ENCODE measurements around the gene SLC16A7.

SLC16A7 gene

DNA sequence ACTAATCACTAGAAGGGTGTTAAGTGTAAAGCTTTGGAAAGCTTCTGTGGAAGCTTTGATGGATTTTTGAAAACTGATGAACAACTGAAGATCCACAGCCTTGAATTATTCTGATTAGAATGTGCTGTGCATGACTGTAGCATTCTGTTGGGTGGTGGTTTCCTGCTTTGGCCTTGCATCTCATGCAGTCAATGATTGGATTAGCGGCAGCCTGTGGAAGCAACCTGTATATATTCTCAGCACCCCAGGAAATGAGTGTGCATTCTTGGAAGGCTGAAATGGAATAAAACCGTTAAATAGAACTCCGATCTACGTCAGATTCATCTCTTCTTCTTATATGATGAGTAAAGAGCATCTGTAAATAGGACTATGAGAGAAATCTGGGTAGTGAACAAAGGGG, 120.2 kb downstream of the SLC16A7 start:
- Histone ChIP-seq H3K27ac (ENCODE audit: low read length) (no peak overlapping the region), H3K4me3 (ENCODE audit: low read length) (no peak overlapping the region), H3K36me3 (ENCODE audit: control insufficient read depth, low read depth, low read length) (no peaks in the 10 kb centered on the region), H3K4me1 (ENCODE audit: control insufficient read depth, low read depth, low read length) (no peaks in the 10 kb centered on the region), H3K27me3 (ENCODE audit: control insufficient read depth, insufficient read depth, low read length) (no peaks in the 10 kb centered on the region), H3K9ac (ENCODE audit: low read length) (no peak overlapping the region), H3K9me3 (ENCODE audit: control insufficient read depth, low read depth, low read length) (no peaks in the 10 kb centered on the region)

DNA sequence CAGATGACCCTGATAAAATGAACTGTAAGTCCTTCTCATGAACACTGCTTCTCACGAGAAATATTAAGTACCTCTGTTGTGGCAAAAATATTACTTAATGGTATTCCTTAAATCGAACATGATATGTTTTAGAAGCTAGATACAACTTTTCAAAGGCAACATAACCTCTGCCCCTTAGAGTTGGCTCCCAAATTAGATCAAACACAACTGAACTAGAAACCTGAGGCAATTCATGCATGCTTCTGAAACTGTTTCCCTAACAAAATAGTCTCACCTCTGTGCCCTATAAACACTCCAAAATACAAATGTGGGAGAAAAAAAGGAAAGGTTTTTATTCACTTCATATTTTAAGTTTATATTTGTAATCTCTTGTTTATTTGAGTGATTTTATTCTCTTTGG, 121.6 kb downstream of the SLC16A7 start:
- Histone ChIP-seq H3K9ac (ENCODE audit: low read length) (no peak overlapping the region), H3K4me3 (ENCODE audit: low read length) (no peak overlapping the region), H3K27ac (ENCODE audit: low read length) (no peak overlapping the region), H3K4me1 (ENCODE audit: control insufficient read depth, low read depth, low read length) (no peaks in the 10 kb centered on the region), H3K9me3 (ENCODE audit: control insufficient read depth, low read depth, low read length) (no peaks in the 10 kb centered on the region), H3K27me3 (ENCODE audit: control insufficient read depth, insufficient read depth, low read length) (no peaks in the 10 kb centered on the region), H3K36me3 (ENCODE audit: control insufficient read depth, low read depth, low read length) (no peaks in the 10 kb centered on the region)

DNA sequence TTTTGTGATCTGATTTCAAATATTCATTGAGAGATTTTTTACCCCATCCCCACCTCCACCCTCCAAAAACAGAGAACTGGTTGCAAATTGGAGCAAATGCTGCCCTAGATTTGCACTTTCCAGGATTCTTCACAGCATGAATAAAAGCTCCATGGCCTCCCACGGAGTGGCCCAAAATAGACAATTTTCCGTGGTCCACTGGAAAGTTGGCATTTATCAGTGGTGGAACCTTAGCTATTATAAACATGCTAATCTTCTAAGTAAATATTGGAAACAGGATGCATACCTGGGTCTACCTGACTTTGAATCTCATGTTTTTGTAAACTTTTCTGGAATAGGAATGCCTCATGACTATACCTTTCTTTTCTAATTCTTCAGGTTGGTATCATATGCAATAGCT, 123.9 kb downstream of the SLC16A7 start:
- Histone ChIP-seq H3K4me1 (ENCODE audit: control insufficient read depth, low read depth, low read length) (no peaks in the 10 kb centered on the region), H3K36me3 (ENCODE audit: control insufficient read depth, low read depth, low read length) (no peaks in the 10 kb centered on the region), H3K9ac (ENCODE audit: low read length) (no peak overlapping the region), H3K27ac (ENCODE audit: low read length) (no peak overlapping the region), H3K4me3 (ENCODE audit: low read length) (no peak overlapping the region), H3K9me3 (ENCODE audit: control insufficient read depth, low read depth, low read length) (no peaks in the 10 kb centered on the region), H3K27me3 (ENCODE audit: control insufficient read depth, insufficient read depth, low read length) (no peaks in the 10 kb centered on the region)

DNA sequence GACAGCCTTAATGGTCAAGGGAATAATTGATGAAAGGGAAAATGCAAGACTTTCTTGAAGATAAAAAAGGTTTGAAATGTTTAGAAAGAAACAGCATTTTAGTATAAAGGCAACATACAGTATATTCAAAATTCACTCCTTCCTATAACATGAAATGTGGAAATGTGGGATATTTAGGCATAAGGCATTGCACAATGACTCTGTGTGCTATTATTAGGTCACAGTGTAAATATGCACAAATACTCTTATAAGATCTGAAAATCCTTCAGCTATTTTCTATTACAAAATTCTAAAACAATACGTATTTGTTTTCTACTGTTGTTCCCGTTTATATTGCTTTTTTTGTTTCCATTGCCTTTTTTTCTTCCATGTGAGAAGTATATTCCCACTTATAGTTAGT, 127.7 kb downstream of the SLC16A7 start:
- no peaks in the 10 kb centered on the region for H3K36me3 ChIP-seq (ENCODE audit: control insufficient read depth, low read depth, low read length)
- no peak overlapping the region for H3K27ac ChIP-seq (ENCODE audit: low read length)
- H3K4me3 ChIP-seq (ENCODE audit: low read length), result no peak overlapping the region
- no peaks in the 10 kb centered on the region for H3K4me1 ChIP-seq (ENCODE audit: control insufficient read depth, low read depth, low read length)
- H3K9ac ChIP-seq (ENCODE audit: low read length), result no peak overlapping the region
- no peaks in the 10 kb centered on the region for H3K9me3 ChIP-seq (ENCODE audit: control insufficient read depth, low read depth, low read length)
- H3K27me3 ChIP-seq (ENCODE audit: control insufficient read depth, insufficient read depth, low read length), result no peaks in the 10 kb centered on the region

DNA sequence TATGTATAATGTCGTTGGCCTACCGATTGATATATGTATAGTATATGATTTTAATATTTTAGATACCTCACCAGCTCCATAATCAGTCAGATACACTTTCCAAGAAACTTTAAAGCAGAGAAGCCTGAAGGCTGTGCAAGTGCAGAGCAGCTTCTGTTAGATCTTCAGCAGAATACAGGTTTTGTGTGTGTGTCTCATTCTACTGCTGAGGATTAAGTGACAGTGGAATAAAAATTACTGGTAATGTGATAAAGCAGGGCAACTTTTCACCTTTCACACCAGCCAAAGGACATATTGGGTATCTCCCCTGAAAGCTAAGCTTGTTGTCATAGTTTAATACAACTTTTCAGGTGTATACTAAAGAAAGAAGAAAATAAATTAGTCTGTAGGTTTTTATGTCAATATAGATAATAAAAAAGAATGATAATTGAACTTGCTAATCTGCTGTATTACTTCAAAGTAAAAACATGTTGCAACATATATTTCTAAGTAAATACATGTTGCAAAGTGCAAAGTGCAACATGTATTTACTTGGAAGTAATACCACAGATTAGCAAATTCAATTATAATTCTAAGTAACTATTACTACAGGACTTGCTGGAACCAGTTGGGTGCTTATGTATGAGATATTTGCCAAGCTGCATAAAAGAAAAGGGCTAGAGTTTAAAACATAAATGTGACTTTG, 128.3 kb downstream of the SLC16A7 start:
- Histone ChIP-seq H3K9ac (ENCODE audit: low read length) (no peak overlapping the region), H3K36me3 (ENCODE audit: control insufficient read depth, low read depth, low read length) (no peaks in the 10 kb centered on the region), H3K4me3 (ENCODE audit: low read length) (no peak overlapping the region), H3K4me1 (ENCODE audit: control insufficient read depth, low read depth, low read length) (no peaks in the 10 kb centered on the region), H3K27ac (ENCODE audit: low read length) (no peak overlapping the region), H3K27me3 (ENCODE audit: control insufficient read depth, insufficient read depth, low read length) (no peaks in the 10 kb centered on the region), H3K9me3 (ENCODE audit: control insufficient read depth, low read depth, low read length) (no peaks in the 10 kb centered on the region)

DNA sequence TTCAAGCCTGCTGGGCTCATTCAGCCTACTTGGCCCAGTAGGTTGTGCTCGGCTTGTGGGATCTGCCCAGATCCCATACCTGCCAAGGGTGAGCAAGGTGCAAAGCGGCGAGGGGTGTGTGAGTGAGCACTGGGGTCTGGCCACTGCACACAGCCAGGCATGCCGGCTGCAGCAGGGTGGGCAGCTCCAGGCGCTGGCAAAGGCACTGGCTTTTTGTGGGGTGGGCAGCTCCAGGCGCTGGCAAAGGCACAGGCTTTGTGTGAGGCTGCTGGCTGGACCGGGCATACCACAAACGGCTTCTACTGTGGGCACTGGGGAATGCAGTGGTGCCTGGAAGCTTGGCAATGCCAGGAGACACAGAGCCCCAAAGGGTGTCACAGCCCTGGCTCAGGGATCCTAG, 137.4 kb downstream of the SLC16A7 start:
- no peaks in the 10 kb centered on the region for H3K9me3 ChIP-seq (ENCODE audit: control insufficient read depth, low read depth, low read length)
- no peak overlapping the region for H3K27ac ChIP-seq (ENCODE audit: low read length)
- H3K4me3 ChIP-seq (ENCODE audit: low read length), result no peak overlapping the region
- no peaks in the 10 kb centered on the region for H3K36me3 ChIP-seq (ENCODE audit: control insufficient read depth, low read depth, low read length)
- no peaks in the 10 kb centered on the region for H3K27me3 ChIP-seq (ENCODE audit: control insufficient read depth, insufficient read depth, low read length)
- no peak overlapping the region for H3K9ac ChIP-seq (ENCODE audit: low read length)
- H3K4me1 ChIP-seq (ENCODE audit: control insufficient read depth, low read depth, low read length), result no peaks in the 10 kb centered on the region

DNA sequence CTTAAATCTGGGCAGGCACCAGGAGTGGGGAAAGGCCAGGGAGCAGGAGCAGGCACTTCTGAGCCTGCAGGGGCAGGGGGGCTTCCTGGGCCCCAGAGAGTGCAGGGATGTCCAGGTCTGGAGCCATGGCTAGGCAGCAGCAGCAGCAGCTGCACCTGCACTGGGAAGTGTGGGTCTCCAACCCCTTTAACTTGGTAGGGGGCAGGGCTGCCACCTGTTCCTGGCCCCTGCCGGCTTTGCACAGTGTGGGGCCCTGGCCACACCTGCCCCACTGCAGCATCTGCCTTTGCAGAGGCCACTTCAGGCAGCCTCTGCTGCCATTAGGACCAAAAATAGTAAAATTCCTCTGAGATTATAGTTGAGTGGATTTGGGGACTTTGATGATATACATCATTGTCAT, 138.5 kb downstream of the SLC16A7 start:
- H3K36me3 ChIP-seq (ENCODE audit: control insufficient read depth, low read depth, low read length), result no peaks in the 10 kb centered on the region
- H3K27ac ChIP-seq (ENCODE audit: low read length), result no peak overlapping the region
- H3K9ac ChIP-seq (ENCODE audit: low read length), result no peak overlapping the region
- no peak overlapping the region for H3K4me3 ChIP-seq (ENCODE audit: low read length)
- no peaks in the 10 kb centered on the region for H3K9me3 ChIP-seq (ENCODE audit: control insufficient read depth, low read depth, low read length)
- H3K4me1 ChIP-seq (ENCODE audit: control insufficient read depth, low read depth, low read length), result no peaks in the 10 kb centered on the region
- H3K27me3 ChIP-seq (ENCODE audit: control insufficient read depth, insufficient read depth, low read length), result no peaks in the 10 kb centered on the region

DNA sequence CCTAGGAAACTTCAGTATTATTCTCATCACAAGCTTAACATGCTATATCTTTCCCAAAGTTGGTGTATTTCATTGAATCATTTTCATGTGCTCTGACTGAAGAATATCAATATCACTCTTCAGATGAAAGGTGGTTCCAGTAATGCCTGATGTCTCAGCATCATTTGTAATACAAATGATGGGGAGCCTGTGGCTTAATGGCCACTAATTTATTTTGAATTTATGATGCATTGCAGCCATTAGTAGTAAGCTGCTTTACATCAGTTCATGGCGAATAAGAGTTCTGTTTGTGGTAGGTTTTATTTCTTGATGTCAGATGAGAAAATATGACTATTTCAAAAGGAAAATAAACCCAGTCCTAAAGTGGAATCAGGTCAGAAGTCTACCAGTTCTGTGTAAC, 139.4 kb downstream of the SLC16A7 start:
- no peaks in the 10 kb centered on the region for H3K36me3 ChIP-seq (ENCODE audit: control insufficient read depth, low read depth, low read length)
- no peaks in the 10 kb centered on the region for H3K27me3 ChIP-seq (ENCODE audit: control insufficient read depth, insufficient read depth, low read length)
- no peak overlapping the region for H3K4me3 ChIP-seq (ENCODE audit: low read length)
- no peak overlapping the region for H3K27ac ChIP-seq (ENCODE audit: low read length)
- no peaks in the 10 kb centered on the region for H3K4me1 ChIP-seq (ENCODE audit: control insufficient read depth, low read depth, low read length)
- H3K9ac ChIP-seq (ENCODE audit: low read length), result no peak overlapping the region
- H3K9me3 ChIP-seq (ENCODE audit: control insufficient read depth, low read depth, low read length), result no peaks in the 10 kb centered on the region

DNA sequence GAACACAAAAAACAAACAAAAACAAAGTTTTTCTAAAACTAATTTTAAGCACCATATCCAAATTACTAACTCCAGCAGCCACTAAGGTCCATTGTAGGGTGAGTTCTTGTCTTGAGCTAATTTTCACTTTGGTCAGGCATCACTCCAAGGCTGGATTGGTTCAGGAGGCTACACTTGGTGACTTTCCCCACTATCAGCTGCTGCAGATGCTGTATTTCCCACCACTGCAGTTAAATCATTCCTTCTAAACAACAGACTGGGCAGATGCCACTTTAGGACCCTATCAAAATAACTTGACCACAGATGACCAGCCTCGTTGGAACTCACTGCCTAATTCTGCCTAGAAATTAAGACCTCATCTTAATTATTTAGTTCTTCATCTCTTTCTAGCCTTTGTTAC, 140.5 kb downstream of the SLC16A7 start:
- H3K9ac ChIP-seq (ENCODE audit: low read length), result no peak overlapping the region

DNA sequence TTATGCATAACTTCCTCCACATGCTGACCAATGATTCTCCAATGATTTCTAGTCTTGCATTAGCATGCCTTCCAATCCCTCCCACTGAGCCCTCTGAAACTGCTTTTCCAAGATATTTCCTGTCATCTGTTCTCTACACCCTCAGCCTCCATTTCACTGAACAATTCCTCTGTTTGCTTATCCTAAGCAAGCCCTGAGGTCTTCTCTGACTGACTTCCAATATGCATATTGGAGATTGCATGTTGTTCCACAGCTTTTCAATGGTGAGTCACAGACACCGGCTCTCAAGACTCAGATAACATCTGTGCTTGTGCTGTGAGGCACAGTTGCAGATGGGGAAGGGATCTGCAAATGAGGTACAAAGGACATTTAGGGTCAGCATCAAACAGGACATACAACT, 141.0 kb downstream of the SLC16A7 start:
- H3K4me3 ChIP-seq (ENCODE audit: low read length), result no peak overlapping the region
- H3K9me3 ChIP-seq (ENCODE audit: control insufficient read depth, low read depth, low read length), result no peaks in the 10 kb centered on the region
- no peaks in the 10 kb centered on the region for H3K4me1 ChIP-seq (ENCODE audit: control insufficient read depth, low read depth, low read length)
- H3K9ac ChIP-seq (ENCODE audit: low read length), result no peak overlapping the region
- H3K36me3 ChIP-seq (ENCODE audit: control insufficient read depth, low read depth, low read length), result no peaks in the 10 kb centered on the region
- H3K27ac ChIP-seq (ENCODE audit: low read length), result no peak overlapping the region
- no peaks in the 10 kb centered on the region for H3K27me3 ChIP-seq (ENCODE audit: control insufficient read depth, insufficient read depth, low read length)

More for the DNA sequence above, 140.5 kb downstream of the SLC16A7 start:
- Histone ChIP-seq H3K36me3 (ENCODE audit: control insufficient read depth, low read depth, low read length) (no peaks in the 10 kb centered on the region), H3K27ac (ENCODE audit: low read length) (no peak overlapping the region), H3K9me3 (ENCODE audit: control insufficient read depth, low read depth, low read length) (no peaks in the 10 kb centered on the region), H3K4me1 (ENCODE audit: control insufficient read depth, low read depth, low read length) (no peaks in the 10 kb centered on the region), H3K4me3 (ENCODE audit: low read length) (no peak overlapping the region), H3K27me3 (ENCODE audit: control insufficient read depth, insufficient read depth, low read length) (no peaks in the 10 kb centered on the region)

DNA sequence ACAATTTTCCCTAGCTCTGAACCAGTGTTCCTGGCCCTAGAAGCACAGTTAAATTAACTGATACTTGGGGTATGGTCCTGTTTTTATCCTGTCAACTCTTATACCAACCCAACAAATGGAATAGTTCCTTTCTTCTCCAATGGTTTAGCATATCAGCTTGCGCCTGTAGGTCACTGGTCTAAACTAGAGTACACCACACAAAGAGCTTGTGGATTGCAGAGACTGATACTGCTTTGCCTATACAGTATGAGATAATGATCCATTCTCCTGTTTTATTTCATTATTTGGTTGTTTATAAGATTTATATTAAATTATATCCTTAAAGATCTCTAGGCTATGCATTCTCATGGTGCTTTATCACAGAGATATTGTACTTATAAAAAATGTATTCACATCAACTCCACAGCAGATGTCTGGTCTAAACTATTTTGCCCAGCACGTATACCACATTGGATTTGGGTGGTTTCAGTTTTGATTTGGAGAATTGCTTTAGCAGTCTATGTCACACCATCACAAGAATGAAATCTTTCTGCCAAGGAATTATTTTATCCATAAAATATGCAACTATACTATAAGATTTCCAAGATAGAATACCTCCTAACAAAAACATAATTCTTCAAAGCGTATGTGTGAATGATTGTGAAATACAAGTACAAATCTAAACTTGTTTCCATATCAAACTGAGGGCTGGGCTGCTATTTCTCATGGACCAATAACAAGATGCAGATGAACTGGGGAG, 142.1 kb downstream of the SLC16A7 start:
- Histone ChIP-seq H3K9me3 (ENCODE audit: control insufficient read depth, low read depth, low read length) (no peaks in the 10 kb centered on the region), H3K36me3 (ENCODE audit: control insufficient read depth, low read depth, low read length) (no peaks in the 10 kb centered on the region), H3K27ac (ENCODE audit: low read length) (no peak overlapping the region), H3K27me3 (ENCODE audit: control insufficient read depth, insufficient read depth, low read length) (no peaks in the 10 kb centered on the region), H3K4me3 (ENCODE audit: low read length) (no peak overlapping the region), H3K4me1 (ENCODE audit: control insufficient read depth, low read depth, low read length) (no peaks in the 10 kb centered on the region), H3K9ac (ENCODE audit: low read length) (no peak overlapping the region)

DNA sequence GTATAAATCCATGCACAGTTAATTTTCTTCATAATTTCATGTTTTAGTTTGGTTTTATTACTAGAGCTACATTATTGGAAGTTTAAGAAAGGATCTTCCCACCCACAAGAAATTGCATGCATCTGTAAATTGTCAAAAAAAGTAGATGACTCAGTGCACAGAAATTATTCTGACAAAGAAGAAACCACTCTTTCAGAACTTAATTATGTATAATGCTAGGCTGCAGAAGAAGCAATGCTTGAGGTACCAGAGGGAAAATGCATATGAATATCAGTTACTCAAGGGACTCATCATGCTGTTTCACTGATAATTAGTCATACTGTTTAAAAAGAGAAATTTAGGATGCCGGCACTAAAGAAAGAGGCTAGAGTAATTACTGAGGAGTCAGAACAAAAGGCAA, 147.0 kb downstream of the SLC16A7 start:
- no peaks in the 10 kb centered on the region for H3K4me1 ChIP-seq (ENCODE audit: control insufficient read depth, low read depth, low read length)
- no peaks in the 10 kb centered on the region for H3K9me3 ChIP-seq (ENCODE audit: control insufficient read depth, low read depth, low read length)
- no peaks in the 10 kb centered on the region for H3K36me3 ChIP-seq (ENCODE audit: control insufficient read depth, low read depth, low read length)
- H3K27ac ChIP-seq (ENCODE audit: low read length), result no peak overlapping the region
- no peak overlapping the region for H3K4me3 ChIP-seq (ENCODE audit: low read length)
- no peaks in the 10 kb centered on the region for H3K27me3 ChIP-seq (ENCODE audit: control insufficient read depth, insufficient read depth, low read length)
- H3K9ac ChIP-seq (ENCODE audit: low read length), result no peak overlapping the region
